ENCODE results near the gene ANXA7. TPM values are rescaled to one million over a fixed set of nuclear protein-coding genes. Genes with fewer than 3 reads are reported as not detected.

The ANXA7 gene
- 10 to 100 TPM; 51.9 to 70.1 (median 58.4) TPM for total RNA-seq

DNA sequence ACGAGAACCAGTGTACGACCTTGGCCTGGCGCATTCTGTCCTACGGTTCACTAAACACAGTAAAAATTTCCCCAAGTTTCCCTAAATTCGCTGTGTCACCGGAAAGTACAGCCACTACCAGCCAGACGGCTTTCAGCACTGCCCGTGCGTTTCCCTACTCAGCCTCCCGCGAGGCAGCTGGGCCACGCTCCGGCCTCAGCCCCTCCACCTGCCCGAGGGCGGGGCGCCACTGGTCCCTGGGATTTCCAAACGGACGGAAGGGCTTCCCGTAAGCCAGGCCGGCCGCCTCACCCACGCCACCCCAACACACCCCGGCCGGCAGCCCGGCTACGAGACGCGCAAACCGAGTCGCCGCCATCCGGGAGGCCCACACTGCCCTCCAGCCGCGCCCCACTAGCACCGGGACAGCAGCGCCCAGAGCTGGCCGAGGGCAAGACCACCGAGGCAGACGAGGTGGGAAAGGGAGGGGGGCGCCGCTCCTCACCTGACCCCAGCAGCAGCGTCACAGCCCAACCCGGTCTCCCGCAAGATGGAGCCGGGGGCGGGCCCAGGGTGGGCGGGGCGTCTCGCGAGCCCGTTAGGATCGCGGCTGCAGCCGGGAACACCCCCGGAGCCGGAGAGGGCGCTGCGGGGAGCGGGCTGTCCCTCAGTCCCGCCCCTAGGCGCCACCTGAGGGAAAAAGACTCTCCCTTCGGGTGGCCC, at the start of gene ANXA7:
Gene ANXA7, minus strand, starts transcription at position 531 of the 702 bp plus-strand sequence. CDS start 13,202 bp downstream, outside the sequence.
- peak; percentile 91 to 97 (median 97) for DNase-seq
- Histone ChIP-seq H3K9me3 (no peaks in the 10 kb centered on the region), H3K4me1 (peaks cover 0 to 16% (median 3%) of the 10 kb centered on the region in 4 donors), H3K27ac (peak within 1 kb of the TSS; percentile 92 to 96 (median 95)), H3K27me3 (no peaks in the 10 kb centered on the region), H3K36me3 (no peaks in the 10 kb centered on the region), H3K4me3 (peak within 1 kb of the TSS; percentile 77 to 91 (median 84))
- TF ChIP-seq, protein P1, sequence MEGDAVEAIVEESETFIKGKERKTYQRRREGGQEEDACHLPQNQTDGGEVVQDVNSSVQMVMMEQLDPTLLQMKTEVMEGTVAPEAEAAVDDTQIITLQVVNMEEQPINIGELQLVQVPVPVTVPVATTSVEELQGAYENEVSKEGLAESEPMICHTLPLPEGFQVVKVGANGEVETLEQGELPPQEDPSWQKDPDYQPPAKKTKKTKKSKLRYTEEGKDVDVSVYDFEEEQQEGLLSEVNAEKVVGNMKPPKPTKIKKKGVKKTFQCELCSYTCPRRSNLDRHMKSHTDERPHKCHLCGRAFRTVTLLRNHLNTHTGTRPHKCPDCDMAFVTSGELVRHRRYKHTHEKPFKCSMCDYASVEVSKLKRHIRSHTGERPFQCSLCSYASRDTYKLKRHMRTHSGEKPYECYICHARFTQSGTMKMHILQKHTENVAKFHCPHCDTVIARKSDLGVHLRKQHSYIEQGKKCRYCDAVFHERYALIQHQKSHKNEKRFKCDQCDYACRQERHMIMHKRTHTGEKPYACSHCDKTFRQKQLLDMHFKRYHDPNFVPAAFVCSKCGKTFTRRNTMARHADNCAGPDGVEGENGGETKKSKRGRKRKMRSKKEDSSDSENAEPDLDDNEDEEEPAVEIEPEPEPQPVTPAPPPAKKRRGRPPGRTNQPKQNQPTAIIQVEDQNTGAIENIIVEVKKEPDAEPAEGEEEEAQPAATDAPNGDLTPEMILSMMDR (IDR thresholded peaks at IDR 0.05) = peak in 5 of 6 experiments; percentile 10 to 42 (median 32)
- peak; percentile 55 to 82 for TF ChIP-seq POLR2A (IDR thresholded peaks at IDR 0.05)

DNA sequence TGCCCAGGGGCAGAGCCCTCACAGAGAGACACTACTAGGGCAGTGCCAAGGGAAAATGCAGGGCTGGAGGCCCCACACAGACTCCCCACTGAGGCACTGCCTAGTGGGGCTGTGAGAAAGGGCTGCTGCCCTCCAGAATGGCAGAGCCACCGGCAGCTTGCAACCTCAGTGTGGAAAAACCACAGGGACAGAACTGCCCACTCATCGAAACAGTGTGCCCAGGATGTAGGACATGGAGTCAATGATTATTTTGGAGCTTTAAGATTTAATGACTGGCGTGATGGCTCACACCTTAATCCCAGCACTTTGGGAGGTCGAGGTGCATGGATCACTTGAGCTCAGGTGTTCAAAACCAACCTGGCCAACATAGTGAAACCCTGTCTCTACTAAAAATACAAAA, 47.0 kb upstream of the ANXA7 start:
- Histone ChIP-seq H3K27ac (no peak overlapping the region), H3K4me1 (no peaks in the 10 kb centered on the region), H3K9me3 (no peaks in the 10 kb centered on the region), H3K27me3 (no peaks in the 10 kb centered on the region), H3K36me3 (peaks cover 0 to 21% (median 0%) of the 10 kb centered on the region in 3 donors), H3K4me3 (no peak overlapping the region)
- TF ChIP-seq, protein P1 (IDR thresholded peaks at IDR 0.05) = no peak
- TF ChIP-seq POLR2A (IDR thresholded peaks at IDR 0.05) = no peak
- no peak for DNase-seq

DNA sequence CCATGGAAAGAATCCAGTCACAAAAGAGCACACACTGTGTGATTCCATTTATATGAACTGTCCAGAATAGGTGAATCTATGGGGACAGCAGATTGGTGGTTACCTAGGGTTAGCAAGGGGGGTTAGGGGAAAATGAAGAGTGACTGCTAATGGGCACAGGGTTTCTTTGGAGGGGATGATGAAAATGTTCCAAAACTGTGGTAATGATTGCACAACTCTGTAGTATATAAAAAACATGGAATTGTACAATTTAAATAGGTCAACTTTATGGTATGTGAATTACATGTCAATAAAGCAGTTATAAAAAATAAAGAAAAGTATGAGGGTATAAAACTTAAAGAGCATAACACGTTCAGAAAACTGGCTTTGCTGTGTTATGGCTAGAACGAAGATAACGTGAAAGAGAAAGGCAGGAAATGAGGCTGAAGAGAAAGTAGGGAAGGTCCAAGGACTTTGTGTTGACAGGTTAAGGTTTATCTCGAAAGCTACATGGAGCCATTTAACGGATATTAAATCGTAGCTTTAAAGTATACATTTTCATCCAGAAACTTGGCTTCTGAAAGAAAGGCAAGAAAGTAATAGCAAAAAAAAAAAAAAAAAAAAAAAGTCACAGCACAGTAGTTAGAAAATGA, 45.9 kb upstream of the ANXA7 start:
- H3K36me3 ChIP-seq = peaks cover 0 to 12% (median 0%) of the 10 kb centered on the region in 3 donors
- no peak overlapping the region for H3K27ac ChIP-seq
- no peak for DNase-seq
- H3K27me3 ChIP-seq = no peaks in the 10 kb centered on the region
- no peak overlapping the region for H3K4me3 ChIP-seq
- H3K4me1 ChIP-seq = no peaks in the 10 kb centered on the region
- TF ChIP-seq, protein P1 (IDR thresholded peaks at IDR 0.05) = no peak
- no peak for TF ChIP-seq POLR2A (IDR thresholded peaks at IDR 0.05)
- H3K9me3 ChIP-seq = no peaks in the 10 kb centered on the region

DNA sequence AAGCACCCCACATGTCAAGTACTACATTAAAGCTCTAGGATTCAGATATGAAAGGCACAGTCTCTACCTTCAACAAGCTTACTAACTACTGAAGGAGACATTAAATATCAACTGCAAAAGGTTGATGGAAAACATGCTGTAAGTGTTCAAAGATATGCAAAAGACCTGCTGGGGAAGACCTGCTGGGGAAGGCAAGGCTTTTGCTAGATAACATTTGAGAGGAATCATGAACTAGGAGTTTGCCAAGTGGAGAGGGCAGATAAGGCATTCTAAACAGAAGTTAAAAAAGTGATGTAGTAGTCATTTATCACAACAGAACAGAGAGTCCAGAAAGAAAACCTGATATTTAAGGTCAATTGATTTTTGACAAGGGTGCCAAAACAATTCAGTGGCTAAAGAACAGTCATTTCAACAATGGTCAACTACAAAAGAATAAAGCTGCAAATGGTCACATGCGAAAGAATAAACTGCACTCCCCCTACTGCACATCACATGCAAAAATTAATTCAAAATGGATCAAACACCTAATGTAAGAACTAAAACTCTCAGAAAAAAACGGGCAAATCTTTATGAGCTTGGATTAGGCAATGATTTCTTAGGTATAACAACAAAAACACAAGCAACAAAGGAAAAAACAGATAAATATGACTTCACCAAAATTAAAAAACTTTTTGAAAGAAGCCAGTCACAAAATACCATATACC, 42.5 kb upstream of the ANXA7 start:
- no peak for TF ChIP-seq POLR2A (IDR thresholded peaks at IDR 0.05)
- TF ChIP-seq, protein P1 (IDR thresholded peaks at IDR 0.05) = no peak
- Histone ChIP-seq H3K36me3 (peaks cover 0 to 19% (median 0%) of the 10 kb centered on the region in 3 donors), H3K27ac (no peak overlapping the region), H3K4me3 (no peak overlapping the region), H3K4me1 (no peaks in the 10 kb centered on the region), H3K27me3 (no peaks in the 10 kb centered on the region), H3K9me3 (no peaks in the 10 kb centered on the region)
- no peak for DNase-seq

DNA sequence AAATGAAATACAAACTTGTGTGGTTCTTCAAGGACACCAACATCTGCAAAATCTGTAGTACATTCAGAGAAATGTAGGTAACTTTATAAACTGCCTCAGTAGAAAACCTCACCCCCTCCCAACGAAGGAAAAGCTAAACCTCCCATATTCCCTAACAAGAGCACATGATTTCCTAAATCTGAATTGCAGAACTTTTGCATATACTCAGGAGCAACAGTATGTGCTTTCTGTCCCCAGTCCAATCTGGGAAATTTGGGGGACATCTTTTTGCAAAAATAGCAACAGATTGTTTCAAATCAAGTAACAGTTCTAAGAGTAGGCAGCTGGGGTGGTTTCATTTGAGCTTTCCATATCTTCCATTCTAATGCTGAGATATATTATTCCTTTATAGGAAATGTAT, 35.3 kb upstream of the ANXA7 start:
- H3K27me3 ChIP-seq = no peaks in the 10 kb centered on the region
- TF ChIP-seq, protein P1 (IDR thresholded peaks at IDR 0.05) = no peak
- no peak for TF ChIP-seq POLR2A (IDR thresholded peaks at IDR 0.05)
- no peak overlapping the region for H3K4me3 ChIP-seq

More for the DNA sequence above, 35.3 kb upstream of the ANXA7 start:
- Histone ChIP-seq H3K36me3 (peaks cover 0 to 39% (median 0%) of the 10 kb centered on the region in 3 donors), H3K9me3 (no peaks in the 10 kb centered on the region), H3K4me1 (no peaks in the 10 kb centered on the region), H3K27ac (no peak overlapping the region)
- no peak for DNase-seq
